Activated T-helper 2 cell treated with anti-CD3 and anti-CD28 coated beads, Interferon-gamma antibody, Interleukin-2, Interleukin-4, amounts not matched to agents 10 μg/mL and 5 μg/mL and 100 μg/mL, durations not matched to agents 14 hours and 24 hours and 36 hours (primary cell): Measurements from ENCODE around the gene C1orf226. TPM values are rescaled to one million over a fixed set of nuclear protein-coding genes. Genes with fewer than 3 reads are reported as not detected.

ENCODE experiments used
- total RNA-seq: library from RNA; stranded (reverse); gene quantifications from 2 replicates; pipeline ENCODE4 v1.2.3, GENCODE V29; 2022

The C1orf226 gene
- total RNA-seq, 1 donor from 2014 or later = 0.07 TPM

Other genes with a start within 250 kb of the C1orf226 start
- not detected in 2 replicates for gene SPATA46, start 4.9 kb upstream of the C1orf226 start, total RNA-seq
- 0.84 and 1.0 TPM in 2 replicates for gene SH2D1B, start 30.4 kb downstream of the C1orf226 start, total RNA-seq
- 56.3 and 56.7 TPM in 2 replicates for gene UHMK1, start 116.1 kb downstream of the C1orf226 start, total RNA-seq
- 50.4 and 54.7 TPM in 2 replicates for gene UAP1, start 180.0 kb downstream of the C1orf226 start, total RNA-seq